T-helper 9 cell (primary cell): ENCODE data around the gene AGBL1.

Experiments used
- DNase-seq: peaks from one replicate; pipeline ENCODE4 v3.0.0-alpha.2; 2020

AGBL1 gene

GRCh38 chr15:86609275-86609674, 529.6 kb downstream of the AGBL1 start:
- no peak for DNase-seq

GRCh38 chr15:86610038-86610437, 530.4 kb downstream of the AGBL1 start:
- no peak for DNase-seq

GRCh38 chr15:86611417-86612040, 531.9 kb downstream of the AGBL1 start:
- no peak for DNase-seq

- no peak for DNase-seq
Measured at GRCh38 chr15:86615411-86615810, 535.7 kb downstream of the AGBL1 start.

GRCh38 chr15:86615816-86616215, 536.1 kb downstream of the AGBL1 start:
- DNase-seq, result no peak

GRCh38 chr15:86616771-86617170, 537.1 kb downstream of the AGBL1 start:
- no peak for DNase-seq

- DNase-seq, result no peak
Measured at GRCh38 chr15:86620157-86620556, 540.5 kb downstream of the AGBL1 start.

GRCh38 chr15:86620641-86621349, 541.1 kb downstream of the AGBL1 start:
- no peak for DNase-seq

GRCh38 chr15:86623236-86623635, 543.6 kb downstream of the AGBL1 start:
- DNase-seq, result no peak

GRCh38 chr15:86624261-86625036, 544.8 kb downstream of the AGBL1 start:
- DNase-seq, result peak; percentile 24

- DNase-seq, result no peak
Measured at GRCh38 chr15:86629409-86630356, 550.0 kb downstream of the AGBL1 start.

- DNase-seq, result no peak
Measured at GRCh38 chr15:86630946-86631345, 551.3 kb downstream of the AGBL1 start.

GRCh38 chr15:86634146-86634545, 554.5 kb downstream of the AGBL1 start:
- no peak for DNase-seq

GRCh38 chr15:86634992-86635638, 555.4 kb downstream of the AGBL1 start:
- DNase-seq, result no peak

GRCh38 chr15:86644339-86644738, 564.7 kb downstream of the AGBL1 start:
- no peak for DNase-seq

GRCh38 chr15:86645925-86646500, 566.3 kb downstream of the AGBL1 start:
- no peak for DNase-seq

GRCh38 chr15:86647810-86648440, 568.3 kb downstream of the AGBL1 start:
- no peak for DNase-seq

GRCh38 chr15:86649277-86649676, 569.6 kb downstream of the AGBL1 start:
- no peak for DNase-seq

- no peak for DNase-seq
Measured at GRCh38 chr15:86650094-86650493, 570.4 kb downstream of the AGBL1 start.

GRCh38 chr15:86653344-86654197, 573.9 kb downstream of the AGBL1 start:
- DNase-seq, result no peak
